RWPE1 (cell line): ENCODE measurements around the gene NRROS.

Experiments
- CTCF ChIA-PET: fragments of 350-600 bp; sonication (Branson Sonifier 250); formaldehyde crosslinking; extraction: SDS; loops from one replicate; lab custom pipeline; 2021; lab: Yijun Ruan, JAX
- POLR2A ChIA-PET: fragments of 400-600 bp; formaldehyde crosslinking; extraction: SDS; loops from one replicate; lab custom pipeline; 2020; ENCODE audit warnings: antibody characterized with exemption; ENCODE audit not compliant: low non-redundant PET; lab: Yijun Ruan, JAX
- DNase-seq: peaks from one replicate; pipeline ENCODE4 v3.0.0; 2012; ENCODE audit warnings: low spot score
- H3K27ac ChIP-seq: fragments of 450-650 bp; 2 replicates; pipeline ENCODE4 v1.5.1; 2017
- CTCF ChIP-seq: fragments of 450-650 bp; conservative IDR thresholded peaks from 2 replicates; pipeline ENCODE4 v1.5.1; 2017; ENCODE audit warnings: low read depth, mild to moderate bottlenecking

NRROS gene

DNA sequence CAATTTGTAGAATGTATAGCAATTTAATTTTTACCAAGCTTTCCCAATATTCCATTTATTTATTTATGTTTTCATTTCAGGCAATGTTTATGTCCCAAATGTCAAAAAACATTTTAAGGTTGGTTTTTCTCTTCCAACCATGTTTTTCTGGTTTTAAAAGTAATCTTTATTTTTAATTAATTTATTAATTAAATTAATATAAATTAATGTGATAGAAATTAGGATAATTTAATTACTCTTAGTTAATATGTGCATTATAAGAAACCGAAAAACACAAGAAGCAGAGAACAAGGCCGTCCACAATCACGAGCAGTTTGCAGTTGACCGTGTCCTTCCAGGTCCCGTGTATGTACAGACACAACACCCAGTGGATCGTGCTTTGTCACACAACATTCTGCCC lies 36.8 kb upstream of the NRROS start:
- no peak for TF ChIP-seq CTCF
- no peak overlapping the region for H3K27ac ChIP-seq
- ChIA-PET POLR2A (no interaction called here), CTCF (no interaction called here)
- DNase-seq: no peak

- TF ChIP-seq CTCF: no peak
- no peak overlapping the region for H3K27ac ChIP-seq
- no peak for DNase-seq
- CTCF ChIA-PET: no interaction called here
- POLR2A ChIA-PET: no interaction called here
These were observed 35.8 kb upstream of the NRROS start for GRCh38 chr3:196603683-196604082.

DNA sequence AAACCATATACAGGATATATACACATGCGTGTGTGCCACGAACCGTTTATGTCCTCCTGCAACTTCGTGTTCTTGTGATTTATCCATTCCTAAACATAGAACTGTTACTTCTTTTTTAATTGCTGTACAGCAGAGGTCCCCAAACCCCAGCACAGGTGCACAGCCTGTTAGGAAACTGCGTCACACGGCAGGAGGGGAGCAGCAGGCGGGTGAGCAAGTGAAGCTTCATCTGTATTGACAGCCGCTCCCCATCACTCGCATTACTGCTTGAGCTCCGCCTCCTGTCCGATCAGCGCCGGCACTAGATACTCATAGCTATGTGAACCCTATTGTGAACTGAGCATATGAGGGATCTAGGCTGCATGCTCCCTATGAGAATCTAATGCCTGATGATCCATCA lies 34.9 kb upstream of the NRROS start:
- TF ChIP-seq CTCF: no peak
- ChIA-PET CTCF (interaction anchor here (0.6 to 0.7 kb wide), 3 partner anchors 103 to 479 kb away, joined by 3 read pairs; no protein-coding TSS in a partner anchor), POLR2A (no interaction called here)
- H3K27ac ChIP-seq: no peak overlapping the region
- no peak for DNase-seq

- no peak for DNase-seq
- ChIA-PET CTCF (interaction anchor here (0.6 to 3.1 kb wide), 10 partner anchors 30 to 361 kb away, joined by 3 to 41 read pairs (median 4); no protein-coding TSS in a partner anchor), POLR2A (no interaction called here)
- TF ChIP-seq CTCF: no peak
- no peak overlapping the region for H3K27ac ChIP-seq
These were observed 30.8 kb upstream of the NRROS start for GRCh38 chr3:196608693-196609092.

GRCh38 chr3:196609343-196609775 lies 30.1 kb upstream of the NRROS start:
- POLR2A ChIA-PET: no interaction called here
- peak; percentile 96 for DNase-seq
- peak; percentile 86 for TF ChIP-seq CTCF
- H3K27ac ChIP-seq: no peak overlapping the region
- CTCF ChIA-PET: interaction anchor here (0.5 to 3.1 kb wide), 21 partner anchors 13 to 1094 kb away, joined by 3 to 41 read pairs (median 4); no protein-coding TSS in a partner anchor

DNA sequence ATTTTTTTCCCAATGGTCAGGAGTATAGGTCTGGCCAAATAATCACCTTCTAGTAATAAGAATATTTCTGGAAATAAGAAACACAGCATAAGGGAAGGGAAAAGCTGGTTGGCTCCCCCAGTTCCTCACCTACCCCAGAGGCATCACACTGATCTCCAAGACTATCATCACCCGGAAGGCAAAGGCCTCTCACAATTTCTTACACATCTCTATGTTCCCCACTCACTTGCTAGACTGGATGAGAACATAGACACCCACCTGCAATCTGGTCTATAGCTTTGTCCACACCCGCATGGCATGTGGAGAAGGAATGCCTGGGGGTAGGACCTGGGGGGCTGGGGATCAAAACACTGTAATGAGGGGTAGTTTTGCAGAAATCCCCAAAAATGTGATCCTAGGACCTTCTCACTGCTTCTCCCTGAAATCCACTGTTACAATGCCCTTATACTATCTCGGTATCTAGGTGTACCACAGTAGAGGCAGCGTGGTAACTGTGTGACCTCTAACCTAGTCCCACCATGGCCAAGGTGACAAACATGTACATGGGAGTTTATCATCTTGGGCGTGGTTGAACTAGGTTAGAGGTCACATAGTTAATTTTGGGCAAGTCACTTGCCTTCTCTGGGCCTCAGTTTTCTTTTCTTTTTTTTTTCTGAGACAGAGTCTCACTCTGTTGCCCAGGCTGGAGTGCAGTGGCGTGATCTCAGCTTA lies 29.5 kb upstream of the NRROS start:
- CTCF ChIA-PET: interaction anchor here (0.5 to 3.1 kb wide), 23 partner anchors 13 to 1093 kb away, joined by 3 to 41 read pairs (median 4); no protein-coding TSS in a partner anchor
- no peak overlapping the region for H3K27ac ChIP-seq
- POLR2A ChIA-PET: no interaction called here
- no peak for DNase-seq
- TF ChIP-seq CTCF: no peak
